ENCODE data around the gene CPLX3.

CPLX3 gene

GRCh38 chr15:74788042-74788682 lies 38.3 kb upstream of the CPLX3 start:
- DNase-seq (ENCODE audit: low read depth) = no peak

DNA sequence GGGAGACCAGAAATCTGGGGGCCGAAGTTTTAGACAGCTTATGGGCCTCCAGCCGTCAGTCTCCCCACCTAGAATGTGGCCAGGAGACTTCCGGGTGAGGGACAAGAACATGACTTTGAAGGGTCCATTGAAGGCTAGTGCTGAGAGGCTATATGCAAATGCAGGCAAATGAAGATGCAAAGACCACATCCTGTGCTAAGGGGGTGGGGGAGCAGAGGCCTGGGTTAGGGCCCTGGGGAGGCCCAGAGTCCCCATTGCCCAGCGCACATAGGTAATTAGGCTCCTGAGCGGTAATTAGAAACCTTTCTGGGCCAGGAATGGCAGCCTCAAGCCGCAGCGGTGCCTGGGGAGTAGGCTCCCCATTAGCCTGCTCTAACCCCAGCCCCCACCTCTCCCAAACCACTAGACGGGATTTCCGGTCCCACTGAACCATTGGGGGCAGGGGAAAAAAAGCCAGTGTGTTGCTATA lies 37.7 kb upstream of the CPLX3 start:
- no peak for DNase-seq (ENCODE audit: low read depth)

- DNase-seq (ENCODE audit: low read depth) = no peak
Measured at GRCh38 chr15:74789171-74789631, 37.2 kb upstream of the CPLX3 start.

DNA sequence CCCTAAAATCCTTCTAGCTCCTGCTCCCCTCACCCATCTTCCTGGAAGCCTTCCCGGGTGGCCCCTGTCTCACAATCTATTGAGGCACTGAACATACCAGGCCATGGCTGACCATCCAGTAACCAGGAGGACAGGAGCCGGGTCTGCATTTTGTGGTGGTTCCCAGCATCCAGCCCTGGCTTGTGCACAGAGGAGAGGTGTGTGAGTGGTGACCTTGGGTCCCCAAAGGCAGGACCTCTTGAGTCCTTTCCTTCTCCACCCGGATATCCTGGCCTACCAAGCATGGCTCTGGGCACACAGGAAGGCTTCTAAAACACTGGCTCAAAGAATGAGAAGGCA lies 36.7 kb upstream of the CPLX3 start:
- DNase-seq (ENCODE audit: low read depth) = no peak

- DNase-seq (ENCODE audit: low read depth) = peak; percentile 82
Measured at GRCh38 chr15:74790080-74790916, 36.1 kb upstream of the CPLX3 start.

DNA sequence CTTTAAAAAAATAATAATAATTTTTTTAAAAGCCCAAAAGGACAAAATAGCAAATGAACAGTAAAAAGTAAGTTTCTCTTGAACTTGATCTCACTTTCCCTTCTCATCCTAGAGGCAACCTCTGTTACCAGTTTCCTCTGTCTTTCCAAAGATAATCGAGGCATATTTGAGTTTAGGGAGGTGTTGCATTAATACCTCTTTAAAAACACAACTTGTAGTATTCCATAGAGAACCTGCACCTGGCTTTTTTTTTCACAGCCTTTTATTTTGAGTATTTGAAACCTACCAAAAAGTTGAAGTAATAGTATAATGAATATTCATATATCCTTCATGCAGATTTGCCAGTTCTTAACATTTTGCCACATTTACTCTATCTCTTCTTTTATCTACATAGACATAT lies 35.4 kb upstream of the CPLX3 start:
- no peak for DNase-seq (ENCODE audit: low read depth)

- no peak for DNase-seq (ENCODE audit: low read depth)
Measured at GRCh38 chr15:74791667-74792066, 34.8 kb upstream of the CPLX3 start.

- no peak for DNase-seq (ENCODE audit: low read depth)
Measured at GRCh38 chr15:74792227-74793016, 34.0 kb upstream of the CPLX3 start.

DNA sequence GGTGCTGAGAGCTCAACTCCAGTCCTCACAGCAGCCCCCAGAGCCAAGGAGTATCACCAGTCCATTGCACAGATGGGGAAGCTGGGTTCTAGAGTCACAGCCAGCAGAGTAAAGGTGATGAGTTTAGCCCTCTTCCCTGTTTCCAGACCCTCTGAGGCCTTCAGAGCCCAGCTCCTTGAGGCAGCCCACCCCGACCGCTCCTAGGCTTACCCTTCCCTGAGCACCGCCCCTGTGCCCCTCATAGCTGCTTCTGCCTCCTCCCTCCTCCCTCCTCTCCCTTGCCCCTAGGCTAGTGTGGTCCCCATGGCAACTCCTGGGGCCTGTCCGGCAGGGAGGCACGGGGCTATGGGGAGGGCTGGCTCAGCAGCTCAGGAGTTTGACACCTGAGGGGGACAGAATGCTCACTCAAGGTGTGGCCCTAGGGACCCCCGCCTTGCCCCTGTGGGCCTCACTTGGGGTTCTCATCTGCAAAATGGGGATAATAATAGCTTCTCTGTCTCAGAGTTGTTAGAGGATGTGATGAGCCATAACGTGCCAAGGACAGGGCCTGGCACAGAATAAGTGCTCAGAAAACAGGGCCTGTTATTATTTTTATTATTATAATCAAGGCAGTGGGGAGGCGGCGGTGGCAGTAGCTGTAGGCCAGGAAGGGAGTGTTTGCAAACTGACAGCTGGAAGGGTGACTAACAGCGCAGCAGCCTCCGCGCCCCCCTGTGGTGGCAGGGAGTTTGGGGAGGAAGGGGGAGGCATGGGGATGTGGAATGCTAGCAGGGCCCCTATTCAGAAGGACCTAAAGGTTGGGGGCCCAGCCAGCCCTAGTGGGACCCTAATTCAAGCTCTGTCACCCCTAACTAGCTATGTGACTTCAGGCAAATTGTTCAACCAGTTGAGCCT lies 33.0 kb upstream of the CPLX3 start:
- DNase-seq (ENCODE audit: low read depth) = no peak

GRCh38 chr15:74794248-74794969 lies 32.0 kb upstream of the CPLX3 start:
- DNase-seq (ENCODE audit: low read depth) = no peak

- no peak for DNase-seq (ENCODE audit: low read depth)
Measured at GRCh38 chr15:74794970-74795349, 31.5 kb upstream of the CPLX3 start.

DNA sequence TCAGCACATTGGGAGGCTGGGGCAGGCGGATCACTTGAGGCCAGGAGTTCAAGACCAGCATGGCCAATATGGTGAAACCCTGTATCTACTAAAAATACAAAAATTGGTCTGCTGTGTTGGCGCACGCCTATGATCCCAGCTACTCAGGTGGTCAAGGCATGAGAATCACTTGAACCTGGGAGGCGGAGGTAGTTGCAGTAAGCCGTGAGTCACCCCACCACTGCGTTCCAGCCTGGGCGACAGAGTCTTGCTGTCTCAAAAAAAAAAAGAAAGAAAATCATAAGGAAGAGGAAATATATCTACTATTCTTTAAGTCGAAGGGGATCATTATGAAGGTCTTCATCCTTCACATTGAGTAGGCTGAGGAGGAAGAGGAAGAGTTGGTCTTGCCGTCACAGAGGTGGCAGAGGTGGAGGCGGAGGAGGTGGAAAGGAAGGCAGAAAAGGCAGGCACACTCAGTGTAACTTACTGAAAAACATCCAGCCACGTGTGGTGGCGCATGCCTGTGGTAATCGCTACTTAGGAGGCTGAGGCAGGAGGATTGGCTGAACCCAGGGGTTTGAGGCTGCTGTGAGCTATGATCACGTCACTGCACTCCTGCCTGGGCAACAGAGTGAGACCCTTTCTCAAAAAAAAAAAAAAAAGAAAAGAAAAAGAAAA lies 30.3 kb upstream of the CPLX3 start:
- no peak for DNase-seq (ENCODE audit: low read depth)

GRCh38 chr15:74798388-74799254 lies 27.8 kb upstream of the CPLX3 start:
- DNase-seq (ENCODE audit: low read depth) = no peak

DNA sequence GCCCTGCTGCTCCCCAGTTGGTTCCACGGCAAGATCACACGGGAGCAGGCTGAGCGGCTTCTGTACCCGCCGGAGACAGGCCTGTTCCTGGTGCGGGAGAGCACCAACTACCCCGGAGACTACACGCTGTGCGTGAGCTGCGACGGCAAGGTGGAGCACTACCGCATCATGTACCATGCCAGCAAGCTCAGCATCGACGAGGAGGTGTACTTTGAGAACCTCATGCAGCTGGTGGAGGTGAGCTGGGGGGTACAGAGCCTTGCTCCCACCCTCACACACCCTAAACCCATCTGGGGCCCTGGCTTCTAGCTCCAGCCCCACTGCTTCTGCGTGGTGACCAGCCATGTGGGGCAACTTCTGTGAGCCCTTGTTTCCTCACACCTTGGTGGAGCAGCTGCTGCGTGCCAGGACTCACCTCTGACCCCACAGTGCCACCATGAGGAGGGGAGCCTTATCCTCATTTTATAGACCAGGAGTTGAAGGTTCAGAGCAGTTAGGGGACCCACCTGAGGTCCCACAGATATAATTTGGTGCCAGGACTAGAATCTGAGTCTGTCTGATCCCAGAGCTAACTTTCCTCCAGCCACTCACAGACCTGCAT lies 27.1 kb upstream of the CPLX3 start:
- no peak for DNase-seq (ENCODE audit: low read depth)

DNA sequence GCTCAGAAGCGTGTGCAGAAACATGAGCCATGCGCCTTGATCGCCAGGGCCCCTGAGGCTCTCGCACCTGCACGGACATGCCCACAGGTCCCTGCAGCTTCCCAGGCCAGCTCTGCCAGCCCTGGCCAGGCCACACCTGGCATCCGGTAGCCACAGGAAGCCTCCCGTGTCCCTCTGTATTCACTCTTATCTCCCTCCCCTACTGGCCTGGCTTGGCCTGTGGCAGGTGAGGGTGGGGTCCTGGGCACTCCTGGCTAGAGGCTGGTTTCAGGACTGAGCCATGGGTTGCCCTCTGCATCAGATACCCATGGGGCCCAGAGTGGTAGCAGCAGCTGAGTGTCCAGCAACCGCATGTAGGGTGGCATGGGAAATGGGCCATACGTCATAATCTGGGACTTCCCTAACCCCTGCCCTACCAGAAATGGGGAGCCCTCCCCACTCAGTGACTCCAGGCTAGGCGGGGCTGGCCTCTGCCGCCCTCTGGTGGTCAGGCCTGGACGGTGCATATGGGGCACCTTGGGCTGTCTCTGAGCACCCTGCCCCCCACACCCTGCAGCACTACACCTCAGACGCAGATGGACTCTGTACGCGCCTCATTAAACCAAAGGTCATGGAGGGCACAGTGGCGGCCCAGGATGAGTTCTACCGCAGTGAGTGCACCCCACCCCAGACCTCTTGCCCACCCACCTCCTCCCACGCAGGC lies 26.4 kb upstream of the CPLX3 start:
- peak; percentile 50 for DNase-seq (ENCODE audit: low read depth)

DNA sequence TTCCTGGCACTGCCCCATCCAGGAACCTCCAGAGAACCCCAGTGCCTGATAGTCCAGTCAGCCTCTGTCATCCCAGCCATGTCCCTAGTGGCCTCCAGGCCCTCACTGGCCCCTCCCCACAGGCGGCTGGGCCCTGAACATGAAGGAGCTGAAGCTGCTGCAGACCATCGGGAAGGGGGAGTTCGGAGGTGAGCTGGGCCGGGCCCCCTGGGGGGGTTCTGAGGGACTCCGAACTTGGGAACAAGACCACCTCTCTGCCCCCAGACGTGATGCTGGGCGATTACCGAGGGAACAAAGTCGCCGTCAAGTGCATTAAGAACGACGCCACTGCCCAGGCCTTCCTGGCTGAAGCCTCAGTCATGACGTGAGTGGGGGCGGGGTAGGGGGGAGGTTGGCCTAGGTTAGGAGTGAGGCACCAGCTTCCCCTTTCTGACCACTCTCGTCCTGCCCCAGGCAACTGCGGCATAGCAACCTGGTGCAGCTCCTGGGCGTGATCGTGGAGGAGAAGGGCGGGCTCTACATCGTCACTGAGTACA lies 25.8 kb upstream of the CPLX3 start:
- no peak for DNase-seq (ENCODE audit: low read depth)

DNA sequence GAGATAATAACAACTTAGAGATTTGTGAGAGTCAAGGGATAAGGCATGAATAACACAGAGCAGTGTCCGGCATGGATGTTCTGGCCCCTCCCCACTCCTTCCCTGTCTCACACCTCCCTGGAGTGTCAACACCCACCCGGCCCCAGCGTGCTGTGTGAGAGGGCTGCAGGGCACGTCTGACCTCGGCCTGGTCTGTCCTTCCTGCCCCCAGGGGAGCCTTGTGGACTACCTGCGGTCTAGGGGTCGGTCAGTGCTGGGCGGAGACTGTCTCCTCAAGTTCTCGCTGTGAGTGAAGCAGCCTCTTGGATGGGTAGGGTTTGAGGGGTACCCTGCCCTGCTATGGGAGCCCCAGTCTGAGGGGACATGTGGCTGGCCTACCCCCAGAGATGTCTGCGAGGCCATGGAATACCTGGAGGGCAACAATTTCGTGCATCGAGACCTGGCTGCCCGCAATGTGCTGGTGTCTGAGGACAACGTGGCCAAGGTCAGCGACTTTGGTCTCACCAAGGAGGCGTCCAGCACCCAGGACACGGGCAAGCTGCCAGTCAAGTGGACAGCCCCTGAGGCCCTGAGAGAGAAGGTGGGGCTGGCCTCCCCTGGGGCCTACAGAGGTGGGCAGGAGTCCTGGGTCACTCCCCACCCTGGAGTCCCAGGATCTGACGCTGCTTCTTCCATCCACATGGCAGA lies 25.0 kb upstream of the CPLX3 start:
- DNase-seq (ENCODE audit: low read depth) = no peak

DNA sequence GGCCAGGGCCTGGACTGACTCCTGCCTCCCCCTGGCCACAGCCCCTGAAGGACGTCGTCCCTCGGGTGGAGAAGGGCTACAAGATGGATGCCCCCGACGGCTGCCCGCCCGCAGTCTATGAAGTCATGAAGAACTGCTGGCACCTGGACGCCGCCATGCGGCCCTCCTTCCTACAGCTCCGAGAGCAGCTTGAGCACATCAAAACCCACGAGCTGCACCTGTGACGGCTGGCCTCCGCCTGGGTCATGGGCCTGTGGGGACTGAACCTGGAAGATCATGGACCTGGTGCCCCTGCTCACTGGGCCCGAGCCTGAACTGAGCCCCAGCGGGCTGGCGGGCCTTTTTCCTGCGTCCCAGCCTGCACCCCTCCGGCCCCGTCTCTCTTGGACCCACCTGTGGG lies 24.1 kb upstream of the CPLX3 start:
- DNase-seq (ENCODE audit: low read depth) = no peak

All from amniotic epithelial cell (primary cell).